ENCODE results near the gene SPATS2. TPM values are rescaled to one million over a fixed set of nuclear protein-coding genes. Genes with fewer than 3 reads are reported as not detected.

SPATS2 gene
- total RNA-seq, 4 donors from 2014 or later: 8.6 to 17.8 (median 9.5) TPM

GRCh38 chr12:49352351-49352750 is 14.9 kb upstream of the SPATS2 start:
- no peak for TF ChIP-seq POLR2A (IDR thresholded peaks at IDR 0.05)
- no peak for TF ChIP-seq POLR2AphosphoS5 (IDR thresholded peaks at IDR 0.05)
- no peak for TF ChIP-seq CTCF (IDR thresholded peaks at IDR 0.05)
- Histone ChIP-seq H3K4me1 (peaks cover 1 to 10% (median 7%) of the 10 kb centered on the region in 3 donors), H3K27me3 (peaks cover 80% of the 10 kb centered on the region), H3K27ac (no peak overlapping the region), H3K9me3 (no peaks in the 10 kb centered on the region), H3K4me3 (no peak overlapping the region), H3K36me3 (no peaks in the 10 kb centered on the region)
- 78 to 80% methylated on average over 1 to 2 of the region's 2 CpGs for WGBS, 2 donors (ENCODE audit: low coverage in 1 of 2)
- no peak for ATAC-seq

DNA sequence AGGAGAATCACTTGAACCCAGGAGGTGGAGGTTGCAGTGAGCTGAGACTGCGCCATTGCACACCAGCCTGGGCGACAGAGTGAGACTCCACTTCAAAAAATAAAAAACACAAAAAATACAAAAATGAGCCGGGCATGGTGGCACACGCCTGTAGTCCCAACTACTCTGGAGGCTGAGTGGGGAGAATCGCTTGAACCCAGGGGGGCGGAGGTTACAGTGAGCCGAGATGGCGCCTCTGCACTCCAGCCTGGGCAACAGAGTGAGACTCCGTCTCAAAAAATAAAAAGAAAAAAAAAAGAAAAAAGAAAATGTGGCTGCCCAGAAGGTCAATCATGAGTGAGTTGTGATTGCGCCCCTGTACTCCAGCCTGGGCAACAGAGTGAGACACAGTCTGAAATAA is 11.3 kb upstream of the SPATS2 start:
- Histone ChIP-seq H3K4me3 (no peak overlapping the region), H3K36me3 (no peaks in the 10 kb centered on the region), H3K27ac (no peak overlapping the region), H3K4me1 (peaks cover 0 to 7% (median 0%) of the 10 kb centered on the region in 3 donors), H3K27me3 (peaks cover 63% of the 10 kb centered on the region), H3K9me3 (no peaks in the 10 kb centered on the region)
- TF ChIP-seq CTCF (IDR thresholded peaks at IDR 0.05): no peak
- TF ChIP-seq POLR2A (IDR thresholded peaks at IDR 0.05): no peak
- TF ChIP-seq EP300 (IDR thresholded peaks at IDR 0.05): no peak
- TF ChIP-seq POLR2AphosphoS5 (IDR thresholded peaks at IDR 0.05): no peak
- ATAC-seq: no peak
- WGBS, 2 donors (ENCODE audit: low coverage in 1 of 2): 96 to 100% methylated on average over 1 to 4 of the region's 10 CpGs

GRCh38 chr12:49357103-49357678 is 10.1 kb upstream of the SPATS2 start:
- no peak for ATAC-seq
- H3K27me3 ChIP-seq: peaks cover 52% of the 10 kb centered on the region

DNA sequence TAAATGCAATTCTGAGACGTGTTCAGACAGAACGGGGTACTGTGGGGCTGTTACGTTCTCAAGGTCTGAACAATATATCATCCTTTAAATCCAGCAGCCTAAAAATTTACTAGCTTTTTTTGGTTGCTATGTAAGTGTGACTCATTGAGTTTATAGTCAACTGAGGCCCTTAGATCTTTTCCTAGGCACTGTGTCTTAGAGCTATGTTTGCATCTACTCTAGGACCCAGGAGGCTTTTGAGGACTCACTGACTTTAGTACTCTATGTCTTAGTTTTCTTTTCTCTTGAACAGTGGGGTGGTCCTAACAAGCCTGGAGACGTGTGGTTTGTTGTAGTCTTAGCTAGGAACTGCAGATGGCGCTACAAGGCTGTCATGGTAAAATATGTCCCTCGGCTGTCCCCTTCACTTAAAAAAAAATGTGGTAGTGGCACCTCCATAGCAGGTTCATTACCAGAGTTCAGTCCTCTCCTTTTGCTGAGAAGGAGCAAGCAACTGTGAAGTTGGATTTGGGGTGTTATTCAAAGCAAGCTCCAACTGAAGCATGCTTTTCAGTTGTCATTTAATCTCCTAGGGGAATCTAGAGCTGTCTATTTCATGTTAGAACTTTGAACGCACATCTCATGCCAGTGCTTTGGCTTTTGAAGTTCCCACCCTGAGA is 8.7 kb upstream of the SPATS2 start:
- 9 to 17% methylated on average over 7 of the region's 7 CpGs for WGBS, 2 donors (ENCODE audit: low coverage in 1 of 2)
- Histone ChIP-seq H3K27ac (no peak overlapping the region), H3K27me3 (peaks cover 39% of the 10 kb centered on the region), H3K4me1 (peaks cover 0 to 7% (median 0%) of the 10 kb centered on the region in 3 donors), H3K36me3 (no peaks in the 10 kb centered on the region), H3K4me3 (no peak overlapping the region), H3K9me3 (no peaks in the 10 kb centered on the region)
- peak; percentile 67 for ATAC-seq
- TF ChIP-seq CTCF (IDR thresholded peaks at IDR 0.05): peak; percentile 48 to 82 (median 63)
- TF ChIP-seq POLR2AphosphoS5 (IDR thresholded peaks at IDR 0.05): no peak

More at GRCh38 chr12:49357103-49357678, 10.1 kb upstream of the SPATS2 start:
- WGBS, 2 donors (ENCODE audit: low coverage in 1 of 2): 12 to 19% methylated on average over 3 of the region's 3 CpGs
- TF ChIP-seq CTCF (IDR thresholded peaks at IDR 0.05) (peak in 3 of 4 experiments; percentile 24 to 34 (median 34)), POLR2AphosphoS5 (IDR thresholded peaks at IDR 0.05) (no peak)
- Histone ChIP-seq H3K4me1 (peaks cover 0 to 7% (median 0%) of the 10 kb centered on the region in 3 donors), H3K36me3 (no peaks in the 10 kb centered on the region), H3K9me3 (no peaks in the 10 kb centered on the region), H3K27ac (no peak overlapping the region), H3K4me3 (no peak overlapping the region)

GRCh38 chr12:49359671-49360070 is 7.6 kb upstream of the SPATS2 start:
- no peaks in the 10 kb centered on the region for H3K36me3 ChIP-seq
- WGBS, 2 donors (ENCODE audit: low coverage in 1 of 2): 73% methylated on average over 7 of the region's 7 CpGs; no CpG with 5 or more reads in 1 of the 2 donors
- H3K4me3 ChIP-seq: no peak overlapping the region
- H3K9me3 ChIP-seq: no peaks in the 10 kb centered on the region
- H3K27me3 ChIP-seq: peaks cover 30% of the 10 kb centered on the region
- peaks cover 0 to 7% (median 0%) of the 10 kb centered on the region in 3 donors for H3K4me1 ChIP-seq
- H3K27ac ChIP-seq: no peak overlapping the region
- no peak for ATAC-seq
- TF ChIP-seq POLR2A (IDR thresholded peaks at IDR 0.05): no peak
- TF ChIP-seq EP300 (IDR thresholded peaks at IDR 0.05): no peak
- TF ChIP-seq CTCF (IDR thresholded peaks at IDR 0.05): no peak
- no peak for TF ChIP-seq POLR2AphosphoS5 (IDR thresholded peaks at IDR 0.05)

All from gastroesophageal sphincter (tissue), 4 donors.